HG03575 (cell line): ENCODE data around the gene ATG101.

Experiments used
- ATAC-seq: cut with Tn5 transposase; IDR thresholded peaks from one replicate; pipeline ENCODE4 v1.9.1; 2021; ENCODE audit not compliant: unreplicated experiment, insufficient number of reproducible peaks, low FRiP score; ENCODE audit errors: extremely low read depth

Gene ATG101

DNA sequence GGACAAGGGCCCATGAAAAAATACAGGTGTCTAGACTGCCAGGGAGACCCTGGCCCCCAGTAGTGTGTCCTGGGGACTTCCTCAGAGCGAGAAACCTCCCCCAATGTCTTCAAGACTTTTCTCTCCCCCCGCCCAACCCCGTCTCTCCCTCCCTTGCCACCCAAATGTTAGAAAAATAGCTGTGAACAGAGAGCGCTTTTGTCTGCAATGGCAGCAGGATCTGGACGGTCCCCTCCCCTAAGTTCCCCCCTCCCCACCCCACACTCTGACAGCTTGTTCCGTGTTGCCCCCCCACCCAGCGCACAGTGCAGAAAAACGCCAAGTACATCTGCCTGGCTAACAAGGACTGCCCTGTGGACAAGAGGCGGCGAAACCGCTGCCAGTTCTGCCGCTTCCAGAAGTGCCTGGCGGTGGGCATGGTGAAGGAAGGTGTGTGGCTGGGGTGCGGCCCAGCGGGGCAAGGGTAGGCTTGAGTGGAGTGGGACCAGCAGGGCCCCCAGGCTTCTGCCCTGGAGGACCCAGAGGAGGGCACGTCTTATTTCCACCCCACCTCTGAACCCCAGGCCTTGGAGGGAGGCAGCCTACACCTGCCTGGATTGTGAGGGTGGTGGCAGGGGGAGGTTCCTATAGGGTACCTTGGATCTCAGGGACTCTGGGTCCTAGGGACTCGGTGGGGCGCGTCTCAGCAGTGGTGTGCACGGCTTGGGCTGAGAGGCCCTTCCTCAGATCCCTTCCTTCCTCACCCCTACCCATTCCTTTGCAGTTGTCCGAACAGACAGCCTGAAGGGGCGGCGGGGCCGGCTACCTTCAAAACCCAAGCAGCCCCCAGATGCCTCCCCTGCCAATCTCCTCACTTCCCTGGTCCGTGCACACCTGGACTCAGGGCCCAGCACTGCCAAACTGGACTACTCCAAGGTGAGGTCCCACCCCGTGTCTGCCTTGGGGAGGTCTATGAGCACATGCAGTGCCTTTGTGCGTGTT is 13.8 kb upstream of the ATG101 start:
- no peak for ATAC-seq

DNA sequence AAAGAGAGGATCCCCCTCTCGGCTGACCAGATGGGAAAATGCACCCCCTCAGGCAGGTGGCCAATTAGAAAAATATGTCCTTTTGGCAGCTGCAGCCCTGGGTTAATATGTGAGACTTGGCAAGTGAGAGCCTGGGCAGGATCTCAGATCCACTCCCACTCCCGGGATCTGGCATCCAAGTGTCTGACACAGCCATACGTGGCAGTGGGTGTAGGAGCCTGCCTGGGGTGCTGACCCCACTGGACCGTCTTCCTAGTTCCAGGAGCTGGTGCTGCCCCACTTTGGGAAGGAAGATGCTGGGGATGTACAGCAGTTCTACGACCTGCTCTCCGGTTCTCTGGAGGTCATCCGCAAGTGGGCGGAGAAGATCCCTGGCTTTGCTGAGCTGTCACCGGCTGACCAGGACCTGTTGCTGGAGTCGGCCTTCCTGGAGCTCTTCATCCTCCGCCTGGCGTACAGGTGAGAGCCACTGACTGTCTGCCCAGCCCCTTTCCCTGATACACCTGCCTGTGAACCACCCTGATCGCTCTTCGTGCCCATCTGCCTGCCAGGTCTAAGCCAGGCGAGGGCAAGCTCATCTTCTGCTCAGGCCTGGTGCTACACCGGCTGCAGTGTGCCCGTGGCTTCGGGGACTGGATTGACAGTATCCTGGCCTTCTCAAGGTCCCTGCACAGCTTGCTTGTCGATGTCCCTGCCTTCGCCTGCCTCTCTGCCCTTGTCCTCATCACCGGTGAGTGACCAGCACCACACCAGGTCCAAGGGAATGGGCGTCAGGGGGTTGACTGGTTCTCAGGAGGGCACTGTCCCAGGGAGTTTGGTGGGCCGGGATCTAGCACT is 12.8 kb upstream of the ATG101 start:
- no peak for ATAC-seq

DNA sequence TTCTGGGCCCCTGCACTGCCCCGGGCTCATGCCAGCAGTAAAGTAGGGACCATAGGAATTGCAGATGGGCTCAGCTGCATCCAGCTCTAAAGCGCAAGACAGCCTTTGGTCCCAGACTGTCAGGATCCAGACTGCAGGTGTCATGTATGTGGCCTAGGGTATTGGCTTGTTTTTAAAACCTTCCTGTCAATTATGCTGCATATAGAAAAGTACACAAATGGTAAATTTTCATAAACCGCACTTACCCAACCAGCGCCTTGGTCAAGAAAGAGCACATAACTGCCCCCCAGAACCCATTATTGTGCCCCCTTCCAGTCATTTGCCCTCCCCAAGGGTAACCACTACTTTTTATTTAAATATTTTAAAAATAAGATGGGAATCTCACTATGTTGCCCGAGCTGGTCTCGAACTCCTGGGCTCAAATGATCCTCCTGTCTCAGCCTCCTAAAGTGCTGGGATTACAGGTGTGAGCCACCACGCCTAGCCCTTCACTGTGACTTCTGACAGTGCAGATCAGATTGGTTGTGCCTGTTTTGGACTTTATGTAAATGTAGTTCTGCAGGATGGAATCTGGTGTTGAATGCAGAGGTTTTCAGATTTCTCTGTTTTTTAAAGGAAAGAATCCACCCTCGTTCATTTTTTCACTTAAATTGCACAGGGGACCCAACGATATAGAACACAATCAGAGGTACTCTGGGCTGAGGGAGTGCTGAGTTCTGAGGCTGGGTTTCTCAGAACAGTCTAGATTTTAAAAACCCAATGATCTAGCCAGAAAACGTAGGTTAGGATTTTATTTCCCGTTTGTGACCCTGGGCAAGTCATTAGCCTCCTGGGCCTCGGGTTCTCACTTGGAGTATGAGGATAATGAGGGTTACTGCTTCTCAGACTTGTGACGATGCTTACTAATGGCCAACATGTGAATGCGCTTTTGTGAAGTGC is 11.9 kb upstream of the ATG101 start:
- no peak for ATAC-seq

- ATAC-seq = no peak
Measured at GRCh38 chr12:52058631-52059361, 11.0 kb upstream of the ATG101 start.

GRCh38 chr12:52059582-52060497 is 9.9 kb upstream of the ATG101 start:
- no peak for ATAC-seq

DNA sequence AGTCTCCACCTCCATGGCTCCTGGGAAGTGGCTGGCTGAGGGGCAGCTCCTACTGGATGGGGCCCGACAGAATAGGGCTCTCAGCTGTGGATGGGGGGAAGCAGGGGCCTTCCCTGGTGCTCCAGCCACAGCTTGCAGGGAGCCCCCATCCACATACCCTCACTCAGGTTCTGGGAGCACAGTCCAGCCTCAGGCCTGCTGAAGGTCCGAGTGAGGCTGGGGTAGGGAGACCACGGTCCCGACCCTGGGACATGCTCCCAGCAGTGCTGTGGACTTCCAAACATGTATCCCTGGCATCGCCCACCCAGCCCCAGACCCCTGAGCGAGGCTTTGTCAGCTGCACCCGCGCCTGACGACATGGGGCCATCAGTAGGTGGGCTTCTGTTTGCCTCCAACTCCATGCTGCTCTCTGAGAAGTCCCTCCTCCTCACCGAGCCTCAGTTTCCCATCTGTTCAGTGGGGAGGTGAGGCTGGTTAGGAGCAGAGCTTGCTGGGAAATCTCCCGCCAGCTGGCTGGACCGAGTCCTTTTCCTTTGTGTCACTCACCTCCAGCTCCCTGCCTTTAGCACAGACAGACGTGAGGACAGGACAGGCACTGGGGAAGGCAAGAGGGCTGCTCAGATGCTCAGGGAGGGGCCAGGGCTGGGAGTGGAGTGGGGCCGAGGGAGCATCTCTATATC is 9.1 kb upstream of the ATG101 start:
- ATAC-seq = no peak

GRCh38 chr12:52061470-52062166 is 8.2 kb upstream of the ATG101 start:
- no peak for ATAC-seq

- no peak for ATAC-seq
Measured at GRCh38 chr12:52062167-52063081, 7.4 kb upstream of the ATG101 start.

GRCh38 chr12:52063082-52063924 is 6.5 kb upstream of the ATG101 start:
- ATAC-seq = no peak

DNA sequence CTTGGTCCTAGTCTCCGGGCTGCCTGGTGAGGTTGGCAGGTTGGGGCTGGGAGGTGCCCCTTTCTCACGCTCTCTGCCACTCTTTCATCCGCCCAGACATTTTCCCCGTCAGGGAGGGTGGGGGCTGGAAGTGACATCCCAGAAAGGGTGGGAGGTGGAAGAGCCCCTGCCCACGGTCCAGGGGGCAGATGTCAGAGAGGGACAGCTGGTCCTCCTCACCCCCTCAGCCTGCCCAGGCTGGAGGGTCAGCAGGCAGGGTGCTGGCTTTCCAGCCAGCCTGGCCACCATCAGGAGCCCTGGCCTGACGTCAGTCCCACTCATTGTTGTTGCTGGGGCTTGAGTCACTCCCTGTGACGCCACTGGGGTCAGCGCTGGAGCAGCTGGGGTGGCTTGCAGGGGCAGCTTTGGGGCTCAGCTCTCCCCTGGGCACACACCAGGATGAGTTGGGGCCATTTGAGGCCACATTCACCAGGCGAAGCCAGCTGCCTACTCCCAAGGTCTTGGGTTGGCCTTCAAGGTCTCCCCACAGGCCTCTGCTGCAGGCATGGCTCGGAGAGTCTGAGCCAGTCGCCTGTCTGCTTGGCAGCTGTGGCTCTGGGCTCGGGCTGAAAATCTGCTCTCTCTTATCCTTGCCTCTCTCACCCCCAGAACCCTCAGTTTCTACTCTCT is 5.7 kb upstream of the ATG101 start:
- no peak for ATAC-seq

DNA sequence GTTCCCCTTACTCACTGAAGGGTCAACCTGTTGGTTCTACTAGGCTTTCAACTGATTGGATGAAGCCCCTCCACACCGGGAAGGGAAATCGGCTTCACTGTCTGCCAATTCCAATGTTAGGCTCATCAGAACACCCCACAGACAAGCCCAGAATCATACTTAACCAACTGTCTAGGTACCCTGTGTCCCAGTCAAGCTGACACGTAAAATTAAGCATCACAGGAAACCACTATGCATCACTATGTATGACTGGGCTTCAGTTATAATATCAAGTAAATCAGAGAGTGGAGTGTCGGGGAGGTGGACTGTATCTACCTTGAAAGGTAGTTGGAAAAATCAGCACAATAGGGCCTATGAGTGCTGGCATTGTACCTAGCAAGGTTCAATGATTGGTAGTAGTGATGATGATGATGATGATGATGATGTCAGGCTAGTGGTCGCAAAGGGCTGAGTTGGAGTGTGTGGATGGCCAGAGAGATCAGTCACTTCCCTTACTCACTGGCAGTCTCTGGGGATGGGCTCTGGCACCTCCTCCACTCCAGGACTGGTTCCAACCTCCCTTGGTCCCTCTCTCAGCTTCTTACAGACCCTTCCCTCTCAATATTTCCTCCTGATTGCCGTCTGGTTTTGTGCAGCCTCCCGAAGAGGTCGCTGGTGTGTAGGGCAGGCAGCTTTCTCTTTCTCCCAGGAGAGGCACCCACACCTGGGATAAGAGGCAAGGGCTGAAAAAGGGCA is 3.3 kb upstream of the ATG101 start:
- no peak for ATAC-seq

GRCh38 chr12:52067081-52067374 is 2.8 kb upstream of the ATG101 start:
- no peak for ATAC-seq

DNA sequence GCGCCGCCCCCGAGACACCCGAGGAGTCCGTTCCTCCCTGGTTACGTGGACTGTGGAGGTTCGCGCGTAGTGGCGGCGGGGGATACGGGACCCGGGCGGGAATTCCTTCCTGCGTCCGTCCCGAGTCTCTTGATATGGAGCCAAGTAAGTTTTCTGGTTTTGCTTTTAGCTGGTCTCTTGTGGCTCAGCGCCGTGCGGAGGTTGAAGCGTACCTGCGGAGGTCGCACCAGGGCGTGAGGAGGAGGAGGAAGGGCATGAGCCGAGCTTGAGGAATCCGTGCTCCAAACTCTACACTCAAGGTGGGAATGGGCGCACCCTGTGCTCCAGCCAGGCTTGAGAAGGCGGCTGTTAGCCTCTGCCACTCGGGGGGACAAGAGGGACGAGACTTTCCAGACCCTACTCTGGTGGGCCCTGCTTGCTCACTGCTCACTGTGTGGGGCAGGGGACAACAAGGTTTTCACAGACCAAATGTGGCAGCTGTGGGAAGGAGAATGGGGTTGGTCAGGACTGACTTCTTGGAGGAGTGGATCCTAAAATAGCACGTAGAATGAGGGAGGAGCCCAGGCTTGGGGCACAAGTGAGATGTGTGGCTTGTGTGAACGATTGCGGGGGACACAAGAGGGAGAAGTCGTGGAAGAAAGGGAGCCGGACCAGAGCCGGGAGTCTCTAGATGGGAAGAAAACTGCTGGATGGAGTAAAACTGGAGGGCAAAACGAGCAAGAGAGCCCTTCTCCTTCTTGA is 577 bp downstream of the ATG101 start:
- no peak for ATAC-seq
